Mononuclear cell (primary cell): ENCODE results near the gene CACNA1B. TPM values are rescaled to one million over a fixed set of nuclear protein-coding genes. Genes with fewer than 3 reads are reported as not detected.

ENCODE experiments used
- H3K27me3 ChIP-seq: 2 replicates; pipeline ENCODE4 v1.6.0; 2011; ENCODE audit warnings: low read length, control low read depth; ENCODE audit not compliant: insufficient read depth
- H3K4me1 ChIP-seq: 2 replicates; pipeline ENCODE4 v1.5.1; 2011; ENCODE audit warnings: mild to moderate bottlenecking, low read length, control low read depth; ENCODE audit not compliant: insufficient read depth
- H3K4me3 ChIP-seq: 2 replicates; pipeline ENCODE4 v1.5.1; 2011; ENCODE audit warnings: mild to moderate bottlenecking, low read length, moderate library complexity
- H3K9me3 ChIP-seq: 2 replicates; pipeline ENCODE4 v1.5.1; 2011; ENCODE audit warnings: low read depth, mild to moderate bottlenecking, control low read depth, low read length
- total RNA-seq: library from RNA; depleted of rRNA; stranded (reverse); fragments of >200 nt; gene quantifications from one replicate; pipeline ENCODE4 v1.2.3, GENCODE V29; 2012

CACNA1B gene
- total RNA-seq, 1 donor = under 0.01 TPM

- peaks cover 12% of the 10 kb centered on the region for H3K27me3 ChIP-seq
- H3K4me1 ChIP-seq = no peaks in the 10 kb centered on the region
- no peaks in the 10 kb centered on the region for H3K9me3 ChIP-seq
- H3K4me3 ChIP-seq = no peak overlapping the region
Observed at GRCh38 chr9:138022121-138022741, 144.6 kb downstream of the CACNA1B start.

- Histone ChIP-seq H3K4me1 (no peaks in the 10 kb centered on the region), H3K27me3 (peaks cover 12% of the 10 kb centered on the region), H3K9me3 (no peaks in the 10 kb centered on the region), H3K4me3 (no peak overlapping the region)
Observed at GRCh38 chr9:138022756-138023393, 145.3 kb downstream of the CACNA1B start.

DNA sequence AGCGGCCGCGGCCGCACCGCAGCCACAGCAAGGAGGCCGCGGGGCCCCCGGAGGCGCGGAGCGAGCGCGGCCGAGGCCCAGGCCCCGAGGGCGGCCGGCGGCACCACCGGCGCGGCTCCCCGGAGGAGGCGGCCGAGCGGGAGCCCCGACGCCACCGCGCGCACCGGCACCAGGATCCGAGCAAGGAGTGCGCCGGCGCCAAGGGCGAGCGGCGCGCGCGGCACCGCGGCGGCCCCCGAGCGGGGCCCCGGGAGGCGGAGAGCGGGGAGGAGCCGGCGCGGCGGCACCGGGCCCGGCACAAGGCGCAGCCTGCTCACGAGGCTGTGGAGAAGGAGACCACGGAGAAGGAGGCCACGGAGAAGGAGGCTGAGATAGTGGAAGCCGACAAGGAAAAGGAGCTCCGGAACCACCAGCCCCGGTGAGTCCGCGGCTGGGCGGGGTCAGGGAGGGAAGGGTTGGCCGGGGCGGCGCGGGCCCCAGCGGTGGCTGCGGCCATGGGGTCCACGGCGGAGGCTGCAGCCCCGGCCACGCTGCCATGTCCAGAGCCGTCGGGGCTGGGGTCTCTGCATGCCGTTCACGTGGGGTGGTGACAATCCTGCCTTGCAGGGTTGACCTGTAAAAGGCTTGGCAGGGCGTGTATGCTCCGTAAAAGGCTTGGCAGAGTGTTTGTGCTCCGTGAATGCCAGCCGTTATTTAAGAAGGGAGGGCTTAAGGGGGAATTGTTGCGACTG lies 146.0 kb downstream of the CACNA1B start:
- H3K9me3 ChIP-seq = no peaks in the 10 kb centered on the region
- peaks cover 13% of the 10 kb centered on the region for H3K27me3 ChIP-seq
- H3K4me1 ChIP-seq = no peaks in the 10 kb centered on the region
- no peak overlapping the region for H3K4me3 ChIP-seq

GRCh38 chr9:138024131-138024530 lies 146.5 kb downstream of the CACNA1B start:
- no peaks in the 10 kb centered on the region for H3K9me3 ChIP-seq
- H3K27me3 ChIP-seq = peaks cover 16% of the 10 kb centered on the region
- H3K4me3 ChIP-seq = no peak overlapping the region
- H3K4me1 ChIP-seq = no peaks in the 10 kb centered on the region

DNA sequence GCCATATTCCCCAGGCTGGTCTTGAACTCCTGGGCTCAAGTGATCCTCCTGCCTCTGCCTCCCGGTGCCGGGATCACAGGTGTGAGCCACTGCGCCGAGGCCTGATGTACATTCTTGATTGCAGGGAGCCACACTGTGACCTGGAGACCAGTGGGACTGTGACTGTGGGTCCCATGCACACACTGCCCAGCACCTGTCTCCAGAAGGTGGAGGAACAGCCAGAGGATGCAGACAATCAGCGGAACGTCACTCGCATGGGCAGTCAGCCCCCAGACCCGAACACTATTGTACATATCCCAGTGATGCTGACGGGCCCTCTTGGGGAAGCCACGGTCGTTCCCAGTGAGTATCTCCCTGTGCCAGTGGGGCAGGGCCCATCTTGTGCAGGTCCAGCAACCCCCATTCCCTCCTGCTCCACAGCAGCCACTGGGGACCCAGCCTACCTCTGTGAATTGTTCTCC lies 147.3 kb downstream of the CACNA1B start:
- H3K9me3 ChIP-seq = no peaks in the 10 kb centered on the region
- H3K4me1 ChIP-seq = no peaks in the 10 kb centered on the region
- peaks cover 17% of the 10 kb centered on the region for H3K27me3 ChIP-seq
- no peak overlapping the region for H3K4me3 ChIP-seq

GRCh38 chr9:138025417-138025816 lies 147.8 kb downstream of the CACNA1B start:
- Histone ChIP-seq H3K4me1 (no peaks in the 10 kb centered on the region), H3K27me3 (peaks cover 22% of the 10 kb centered on the region), H3K9me3 (no peaks in the 10 kb centered on the region), H3K4me3 (no peak overlapping the region)

GRCh38 chr9:138025908-138026307 lies 148.3 kb downstream of the CACNA1B start:
- no peak overlapping the region for H3K4me3 ChIP-seq
- H3K27me3 ChIP-seq = peaks cover 25% of the 10 kb centered on the region
- H3K4me1 ChIP-seq = no peaks in the 10 kb centered on the region
- no peaks in the 10 kb centered on the region for H3K9me3 ChIP-seq

GRCh38 chr9:138028596-138028995 lies 151.0 kb downstream of the CACNA1B start:
- Histone ChIP-seq H3K27me3 (peaks cover 40% of the 10 kb centered on the region), H3K9me3 (peaks cover 11% of the 10 kb centered on the region), H3K4me1 (no peaks in the 10 kb centered on the region), H3K4me3 (no peak overlapping the region)

- Histone ChIP-seq H3K9me3 (peaks cover 11% of the 10 kb centered on the region), H3K4me3 (no peak overlapping the region), H3K4me1 (no peaks in the 10 kb centered on the region), H3K27me3 (peaks cover 45% of the 10 kb centered on the region)
Observed at GRCh38 chr9:138031186-138031585, 153.6 kb downstream of the CACNA1B start.

DNA sequence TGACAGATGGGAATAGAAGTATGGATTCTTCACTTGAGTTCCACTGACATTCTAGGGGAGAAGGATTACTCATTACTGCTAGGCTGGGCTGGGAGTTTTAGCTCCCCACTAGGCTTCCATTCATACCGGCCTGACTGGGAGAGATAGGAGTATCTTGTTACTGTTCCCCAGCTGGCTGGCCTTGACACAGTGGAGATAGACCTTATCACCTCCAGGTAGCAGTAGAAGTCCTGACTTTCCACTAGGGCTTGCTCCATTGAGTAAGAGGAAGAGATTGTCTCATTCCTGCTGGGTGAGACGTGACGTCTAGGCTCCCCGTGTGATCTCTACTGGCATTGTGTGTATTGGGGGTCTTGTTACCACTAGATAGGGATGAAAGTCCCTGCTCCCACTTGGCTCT lies 156.4 kb downstream of the CACNA1B start:
- Histone ChIP-seq H3K27me3 (peaks cover 40% of the 10 kb centered on the region), H3K4me3 (no peak overlapping the region), H3K4me1 (no peaks in the 10 kb centered on the region), H3K9me3 (peaks cover 11% of the 10 kb centered on the region)

DNA sequence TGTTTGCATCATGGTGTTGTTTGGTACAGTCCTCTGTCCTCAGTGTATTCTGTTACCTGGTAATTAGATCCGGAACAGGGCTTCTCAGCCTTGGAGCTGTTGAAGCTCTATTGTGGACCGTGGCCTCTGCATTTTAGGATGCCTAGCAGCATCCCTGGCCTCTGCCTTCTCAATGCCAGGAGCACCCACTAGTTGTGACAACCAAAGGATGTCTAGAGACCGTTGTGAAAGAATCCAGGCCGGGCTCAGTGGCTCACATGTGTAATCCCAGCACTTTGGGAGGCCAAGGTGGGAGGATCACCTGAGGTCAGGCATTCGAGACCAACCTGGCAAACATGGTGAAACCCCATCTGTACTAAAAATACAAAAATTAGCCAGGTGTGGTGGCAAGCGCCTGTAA lies 159.6 kb downstream of the CACNA1B start:
- peaks cover 6% of the 10 kb centered on the region for H3K9me3 ChIP-seq
- H3K4me1 ChIP-seq = no peaks in the 10 kb centered on the region
- H3K4me3 ChIP-seq = no peak overlapping the region
- peaks cover 22% of the 10 kb centered on the region for H3K27me3 ChIP-seq

DNA sequence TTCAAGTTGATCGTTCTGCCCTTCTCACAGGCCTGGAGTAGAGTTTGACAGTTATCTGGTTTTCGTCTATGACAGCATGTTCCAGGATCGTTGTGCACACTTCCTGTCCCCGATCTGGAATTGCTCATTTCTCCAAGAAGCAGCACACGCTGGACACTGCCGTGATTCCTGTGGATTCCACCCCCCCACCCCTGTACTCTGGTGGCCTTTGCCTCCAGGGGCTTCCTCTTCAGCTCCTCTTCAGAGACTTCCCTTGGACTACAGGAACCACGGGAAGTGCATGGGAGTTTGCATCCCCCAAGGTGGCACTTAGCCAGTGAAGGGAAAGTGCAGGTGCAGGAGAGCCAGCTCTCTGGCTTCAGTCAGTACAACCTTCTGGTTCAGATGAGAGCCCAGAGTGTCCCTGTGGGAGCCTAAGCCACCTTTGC lies 160.7 kb downstream of the CACNA1B start:
- Histone ChIP-seq H3K27me3 (peaks cover 13% of the 10 kb centered on the region), H3K4me1 (no peaks in the 10 kb centered on the region), H3K4me3 (no peak overlapping the region), H3K9me3 (no peaks in the 10 kb centered on the region)

DNA sequence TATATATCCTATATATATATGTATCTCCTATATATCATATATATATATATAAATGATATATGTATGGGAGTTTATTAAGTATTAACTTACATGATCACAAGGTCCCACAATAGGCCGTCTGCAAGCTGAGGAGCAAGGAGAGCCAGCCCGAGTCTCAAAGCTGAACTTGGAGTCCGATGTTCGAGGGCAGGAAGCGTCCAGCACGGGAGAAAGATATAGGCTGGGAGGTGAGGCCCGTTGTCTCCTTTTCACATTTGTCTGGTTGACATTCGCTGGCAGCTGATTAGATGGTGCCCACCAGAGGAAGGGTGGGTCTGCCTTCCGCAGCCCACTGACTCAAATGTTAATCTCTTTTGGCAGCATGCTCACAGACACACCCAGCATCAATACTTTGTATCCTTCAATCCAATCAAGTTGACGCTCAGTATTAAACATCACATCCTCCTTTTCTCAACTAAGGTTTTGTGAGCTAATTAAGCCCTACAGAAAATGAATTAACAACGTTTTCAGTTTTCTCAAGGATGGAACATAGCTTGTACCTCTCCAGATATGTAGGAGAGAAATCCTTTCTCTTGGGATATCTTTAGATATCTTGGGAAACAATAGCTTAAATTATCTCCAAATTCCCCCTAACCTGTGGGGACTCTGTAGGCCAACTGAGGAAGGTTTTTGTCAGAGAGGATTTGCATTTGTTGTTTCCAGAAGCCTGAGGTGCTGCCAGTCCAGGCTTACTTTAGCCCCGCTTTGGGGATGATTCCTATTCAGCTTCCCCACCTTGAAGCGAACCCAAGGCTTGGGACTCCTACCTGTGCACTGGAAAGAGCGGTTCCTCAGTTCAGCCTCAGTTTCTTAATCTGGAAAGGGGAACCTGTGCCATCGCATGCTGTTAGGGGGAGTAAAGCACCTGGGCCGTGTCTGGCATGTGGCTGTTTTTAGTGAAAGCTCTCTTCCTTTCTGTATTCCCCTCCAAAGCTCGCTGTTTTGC lies 163.2 kb downstream of the CACNA1B start:
- Histone ChIP-seq H3K9me3 (no peaks in the 10 kb centered on the region), H3K4me3 (no peak overlapping the region), H3K4me1 (no peaks in the 10 kb centered on the region), H3K27me3 (no peaks in the 10 kb centered on the region)

GRCh38 chr9:138042146-138042545 lies 164.6 kb downstream of the CACNA1B start:
- Histone ChIP-seq H3K4me1 (no peaks in the 10 kb centered on the region), H3K4me3 (no peak overlapping the region), H3K27me3 (no peaks in the 10 kb centered on the region), H3K9me3 (no peaks in the 10 kb centered on the region)
